ENCODE data around the gene DOCK7.
"Not testable (repeated sequence)": the region's sequence is repeated elsewhere in the genome, so short reads cannot be mapped to it uniquely, and the experiment has no call there.

Gene DOCK7

GRCh38 chr1:62687903-62688686, at the start of gene DOCK7:
Gene DOCK7, minus strand, starts transcription at chr1:62688386. Its CDS starts 122 bp downstream, at chr1:62688264.
- peak; percentile 42 for DNase-seq

DNA sequence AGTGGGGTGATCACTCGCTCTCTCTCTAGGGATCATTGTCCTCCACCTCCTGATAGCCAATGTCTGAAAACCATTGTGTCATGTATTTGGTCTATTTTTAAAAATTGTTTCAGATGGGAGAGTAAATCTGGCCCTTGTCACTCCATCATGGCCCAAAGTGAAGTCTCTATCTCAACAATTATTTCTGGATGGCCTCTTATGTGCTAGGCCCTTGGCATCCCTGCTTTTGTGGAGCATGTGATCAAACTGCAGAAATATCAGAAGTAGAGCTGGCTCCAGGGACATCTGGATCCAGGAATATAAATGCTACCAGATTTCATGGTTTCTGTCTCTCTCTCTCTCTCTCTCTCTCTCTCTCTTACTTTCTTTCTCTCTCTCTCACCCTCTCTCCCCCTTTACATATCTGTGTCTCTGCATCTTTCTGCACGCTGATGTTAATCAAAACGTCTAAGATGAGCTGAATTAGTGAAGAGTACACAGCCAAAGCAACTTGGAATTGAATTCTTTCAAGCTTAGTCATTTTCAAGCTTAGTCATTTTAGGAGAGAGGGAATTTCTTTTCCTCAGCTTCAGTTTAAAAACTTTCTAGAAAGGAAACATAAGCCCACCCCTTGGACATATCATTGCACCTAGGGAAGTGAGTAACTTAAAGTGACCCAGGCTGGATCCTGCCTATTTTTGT, 47.4 kb upstream of the DOCK7 start:
- DNase-seq = no peak

GRCh38 chr1:62732331-62732730, 44.1 kb upstream of the DOCK7 start:
- no peak for DNase-seq

GRCh38 chr1:62728963-62729362, 40.8 kb upstream of the DOCK7 start:
- DNase-seq = no peak

- DNase-seq = no peak
Measured at GRCh38 chr1:62727656-62728407, 39.6 kb upstream of the DOCK7 start.

GRCh38 chr1:62726011-62726442, 37.8 kb upstream of the DOCK7 start:
- DNase-seq = no peak

- DNase-seq = no peak
Measured at GRCh38 chr1:62725255-62725654, 37.1 kb upstream of the DOCK7 start.

DNA sequence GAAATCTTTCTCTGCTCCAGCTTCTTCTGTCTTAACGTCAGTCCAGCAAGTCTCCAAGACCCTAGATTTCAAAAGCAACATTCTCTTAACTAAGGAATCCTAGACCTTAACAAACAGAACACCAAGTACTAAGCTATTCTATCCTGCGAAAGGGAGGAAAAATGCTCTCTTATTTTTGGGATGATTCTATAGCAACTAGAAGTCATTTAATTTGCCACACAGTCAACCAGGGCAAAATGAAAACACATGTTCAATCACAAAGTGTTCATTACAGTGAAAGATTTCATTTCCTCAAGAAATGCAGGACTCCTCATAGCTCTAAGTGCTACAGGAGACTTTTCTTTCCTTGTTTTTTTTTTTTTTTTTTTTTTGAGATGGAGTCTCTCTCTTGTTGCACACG, 36.2 kb upstream of the DOCK7 start:
- no peak for DNase-seq

- DNase-seq = no peak
Measured at GRCh38 chr1:62723883-62724282, 35.7 kb upstream of the DOCK7 start.

DNA sequence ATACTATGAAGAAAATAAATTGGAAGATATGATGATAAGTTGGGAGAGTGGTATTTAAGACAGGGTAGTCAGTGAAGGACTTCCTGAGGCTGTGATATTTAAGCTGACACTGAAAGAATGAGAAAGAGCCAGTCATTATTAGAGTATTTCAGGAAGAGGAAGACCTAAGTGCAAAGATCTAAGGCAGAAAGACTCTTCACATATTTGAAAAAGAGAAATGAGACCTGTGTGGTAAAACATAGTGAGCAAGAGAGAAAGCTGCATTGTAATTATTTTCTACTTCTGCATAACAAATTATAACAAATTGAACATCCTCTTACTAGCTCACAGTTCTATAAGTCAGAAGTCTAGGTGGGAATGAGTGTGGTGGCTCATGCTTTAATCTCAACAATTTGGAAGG, 34.6 kb upstream of the DOCK7 start:
- DNase-seq = no peak

GRCh38 chr1:62720946-62721554, 32.9 kb upstream of the DOCK7 start:
- DNase-seq = no peak

DNA sequence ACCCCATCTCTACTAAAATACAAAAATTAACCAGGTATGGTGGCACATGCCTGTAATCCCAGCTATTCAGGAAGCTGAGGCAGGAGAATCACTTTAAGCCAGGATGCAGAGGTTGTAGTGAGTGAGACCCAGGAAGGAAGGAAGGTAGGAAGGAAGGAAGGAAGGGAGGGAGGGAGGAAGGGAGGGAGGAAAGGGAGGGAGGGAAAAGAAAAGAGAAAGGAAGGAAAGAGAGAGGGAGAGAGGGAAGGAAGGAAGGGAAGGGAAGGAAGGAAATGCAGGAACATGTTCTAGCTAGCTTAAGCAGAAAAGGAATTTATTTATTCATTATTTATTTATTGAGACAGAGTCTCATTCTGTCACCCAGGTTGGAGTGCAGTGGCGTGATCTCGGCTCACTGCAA, 30.2 kb upstream of the DOCK7 start:
- not testable (repeated sequence) for DNase-seq

DNA sequence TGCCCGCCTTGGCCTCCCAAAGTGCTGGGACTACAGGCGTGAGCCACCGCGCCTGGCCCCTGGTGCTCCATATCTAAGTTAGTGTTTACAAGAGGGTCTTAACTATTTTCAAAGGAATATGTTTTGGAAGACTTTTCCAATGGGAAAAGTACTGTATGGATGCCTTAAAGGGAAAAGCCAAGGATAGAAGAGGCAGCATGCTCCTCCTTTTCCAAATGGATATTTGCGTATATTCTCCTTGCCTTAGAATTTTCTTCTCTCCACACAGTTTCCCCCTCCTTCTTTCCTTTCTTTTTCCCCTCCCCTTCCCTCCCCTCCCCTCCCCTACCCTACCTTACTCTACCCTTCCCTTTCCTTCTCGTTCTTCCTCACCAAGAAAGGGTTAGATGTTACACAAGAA, 29.3 kb upstream of the DOCK7 start:
- no peak for DNase-seq

- no peak for DNase-seq
Measured at GRCh38 chr1:62716397-62716796, 28.2 kb upstream of the DOCK7 start.

GRCh38 chr1:62712336-62713243, 24.4 kb upstream of the DOCK7 start:
- DNase-seq = no peak

DNA sequence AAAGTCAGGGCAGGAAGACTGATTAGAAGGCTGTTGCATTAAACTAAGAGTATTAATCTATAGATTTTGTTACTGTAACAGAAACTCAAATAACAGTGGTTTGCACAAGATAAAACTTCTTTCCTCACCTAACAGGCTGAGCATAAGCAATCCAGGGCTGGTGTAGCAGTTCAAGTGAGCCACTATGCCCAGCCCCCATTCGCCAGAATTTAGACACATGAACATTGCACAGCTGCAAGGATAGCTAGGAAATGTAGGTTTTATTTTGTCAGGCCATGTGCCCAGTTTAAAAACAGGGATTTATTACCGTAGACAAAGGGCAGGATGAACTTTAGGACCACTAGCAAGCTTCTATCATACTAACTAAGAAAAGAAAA, 19.5 kb upstream of the DOCK7 start:
- DNase-seq = no peak

DNA sequence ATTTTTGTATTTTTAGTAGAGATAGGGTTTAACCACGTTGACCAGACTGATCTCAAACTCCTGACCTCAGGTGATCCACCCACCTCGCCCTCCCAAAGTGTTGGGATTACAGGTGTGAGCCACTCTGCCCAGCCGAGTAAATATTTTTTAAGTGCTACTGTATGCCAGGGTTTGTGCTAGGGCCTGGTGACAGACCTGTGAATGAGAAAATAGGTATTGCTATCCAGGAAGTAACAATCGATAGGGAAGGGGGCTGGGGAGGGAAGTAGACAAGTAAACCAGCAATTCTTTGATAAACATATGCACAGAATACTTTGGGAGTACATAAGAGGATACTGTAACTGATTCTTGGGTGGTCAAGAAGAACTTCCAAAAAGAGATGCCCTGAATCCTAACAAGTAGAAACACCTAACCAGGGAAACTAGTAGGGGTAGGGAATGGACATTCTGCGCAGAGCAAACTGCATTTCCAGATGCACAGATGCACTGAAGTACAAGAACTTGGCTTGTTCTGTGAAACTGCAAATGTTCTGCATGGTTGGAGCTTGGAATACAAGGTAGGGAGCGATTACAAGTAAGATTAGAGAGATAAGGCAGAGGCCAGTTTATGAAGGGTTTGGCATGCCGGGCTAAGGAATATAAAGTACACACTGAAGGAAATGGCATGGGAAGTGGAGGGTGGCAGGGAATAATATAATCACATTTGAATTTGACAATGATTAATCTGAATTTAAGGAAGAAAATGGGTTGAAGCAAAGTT, 19.0 kb upstream of the DOCK7 start:
- DNase-seq = no peak

DNA sequence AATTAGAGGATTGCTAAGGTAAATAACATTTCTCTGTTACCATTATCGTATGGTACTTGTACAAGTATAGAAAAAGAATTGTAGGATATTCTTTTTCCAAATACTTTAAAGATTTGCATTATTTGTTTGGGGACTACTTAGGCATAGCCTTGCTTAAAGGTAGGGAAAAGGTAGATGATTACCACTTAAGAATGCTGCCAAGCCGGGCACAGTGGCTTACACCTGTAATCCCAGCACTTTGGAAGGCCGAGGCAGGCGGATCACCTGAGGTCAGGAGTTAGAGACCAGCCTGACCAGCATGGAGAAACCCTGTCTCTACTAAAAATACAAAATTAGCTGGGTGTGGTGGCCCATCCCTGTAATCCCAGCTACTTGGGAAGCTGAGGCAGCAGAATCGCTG, 10.0 kb upstream of the DOCK7 start:
- not testable (repeated sequence) for DNase-seq

- DNase-seq = not testable (repeated sequence)
Measured at GRCh38 chr1:62694479-62694878, 6.3 kb upstream of the DOCK7 start.

GRCh38 chr1:62693123-62693522, 4.9 kb upstream of the DOCK7 start:
- DNase-seq = no peak

GRCh38 chr1:62691062-62691844, 3.1 kb upstream of the DOCK7 start:
- no peak for DNase-seq

Measured in stimulated activated CD4-positive, alpha-beta T cell treated with anti-CD3 and anti-CD28 coated beads, Interleukin-12 subunit alpha, Interleukin-12 subunit beta, amount 100 ng/mL, for 4 hours (primary cell).